Activated T-helper 1 cell treated with anti-CD3 and anti-CD28 coated beads, Interleukin-2, amount 50 U/mL, for 16 hours (primary cell): ENCODE results near the gene DSG1.
"Not testable (repeated sequence)": the region's sequence is repeated elsewhere in the genome, so short reads cannot be mapped to it uniquely, and the experiment has no call there.

ENCODE experiments used
- DNase-seq, 2 donors: peaks; one replicate each; pipeline ENCODE4 v3.0.0-alpha.2; 2020; ENCODE audit warnings: low read depth in 1 of 2, low spot score in 1 of 2

Gene DSG1

GRCh38 chr18:31343454-31343853 lies 25.5 kb downstream of the DSG1 start:
- DNase-seq = no peak

- DNase-seq = not testable (repeated sequence)
Observed at GRCh38 chr18:31353336-31353735, 35.4 kb downstream of the DSG1 start.

GRCh38 chr18:31354990-31355389 lies 37.0 kb downstream of the DSG1 start:
- DNase-seq = no peak

GRCh38 chr18:31356025-31356424 lies 38.1 kb downstream of the DSG1 start:
- no peak for DNase-seq

- DNase-seq = no peak
Observed at GRCh38 chr18:31364190-31364589, 46.2 kb downstream of the DSG1 start.

- no peak for DNase-seq
Observed at GRCh38 chr18:31369478-31369877, 51.5 kb downstream of the DSG1 start.

- no peak for DNase-seq
Observed at GRCh38 chr18:31371989-31372388, 54.0 kb downstream of the DSG1 start.

- no peak for DNase-seq
Observed at GRCh38 chr18:31373641-31374040, 55.7 kb downstream of the DSG1 start.

- no peak for DNase-seq
Observed at GRCh38 chr18:31376477-31376876, 58.5 kb downstream of the DSG1 start, which contains the start of gene DSG4. DSG4 (plus strand) TSS chr18:31376777; CDS start chr18:31376912, 135 bp downstream.

- no peak for DNase-seq
Observed at GRCh38 chr18:31380912-31381311, 63.0 kb downstream of the DSG1 start.

GRCh38 chr18:31382107-31382506 lies 64.1 kb downstream of the DSG1 start:
- no peak for DNase-seq

- DNase-seq = no peak
Observed at GRCh38 chr18:31386741-31387140, 68.8 kb downstream of the DSG1 start.

GRCh38 chr18:31393286-31393685 lies 75.3 kb downstream of the DSG1 start:
- no peak for DNase-seq

- no peak for DNase-seq
Observed at GRCh38 chr18:31396796-31397612, 79.0 kb downstream of the DSG1 start.

- DNase-seq = no peak
Observed at GRCh38 chr18:31398191-31398590, 80.2 kb downstream of the DSG1 start.

- no peak for DNase-seq
Observed at GRCh38 chr18:31399306-31400032, 81.5 kb downstream of the DSG1 start.

GRCh38 chr18:31401156-31402025 lies 83.4 kb downstream of the DSG1 start:
- no peak for DNase-seq

- no peak for DNase-seq
Observed at GRCh38 chr18:31402026-31402373, 84.0 kb downstream of the DSG1 start.

- DNase-seq = no peak
Observed at GRCh38 chr18:31403409-31403808, 85.4 kb downstream of the DSG1 start.
